ENCODE measurements around the gene LRP3.

LRP3 gene

GRCh38 chr19:33227242-33227650 is 33.1 kb downstream of the LRP3 start:
- no peak for TF ChIP-seq CTCF (conservative IDR thresholded peaks at IDR 0.05; ENCODE audit: low read depth, low read length)
- peak overlapping the region; percentile 28 for H3K4me3 ChIP-seq (ENCODE audit: low read depth, low read length)
- DNase-seq (ENCODE audit: low read depth): peak; percentile 94

GRCh38 chr19:33227870-33228599 is 33.9 kb downstream of the LRP3 start:
- TF ChIP-seq CTCF (conservative IDR thresholded peaks at IDR 0.05; ENCODE audit: low read depth, low read length): no peak
- DNase-seq (ENCODE audit: low read depth): no peak
- H3K4me3 ChIP-seq (ENCODE audit: low read depth, low read length): no peak overlapping the region

- TF ChIP-seq CTCF (conservative IDR thresholded peaks at IDR 0.05; ENCODE audit: low read depth, low read length): no peak
- DNase-seq (ENCODE audit: low read depth): no peak
- H3K4me3 ChIP-seq (ENCODE audit: low read depth, low read length): no peak overlapping the region
Measured at GRCh38 chr19:33229962-33230361, 35.8 kb downstream of the LRP3 start.

GRCh38 chr19:33231511-33231910 is 37.4 kb downstream of the LRP3 start:
- no peak overlapping the region for H3K4me3 ChIP-seq (ENCODE audit: low read depth, low read length)
- DNase-seq (ENCODE audit: low read depth): peak; percentile 60
- TF ChIP-seq CTCF (conservative IDR thresholded peaks at IDR 0.05; ENCODE audit: low read depth, low read length): no peak

GRCh38 chr19:33232656-33233055 is 38.5 kb downstream of the LRP3 start:
- no peak overlapping the region for H3K4me3 ChIP-seq (ENCODE audit: low read depth, low read length)
- DNase-seq (ENCODE audit: low read depth): no peak
- TF ChIP-seq CTCF (conservative IDR thresholded peaks at IDR 0.05; ENCODE audit: low read depth, low read length): no peak

- no peak overlapping the region for H3K4me3 ChIP-seq (ENCODE audit: low read depth, low read length)
- no peak for DNase-seq (ENCODE audit: low read depth)
- no peak for TF ChIP-seq CTCF (conservative IDR thresholded peaks at IDR 0.05; ENCODE audit: low read depth, low read length)
Measured at GRCh38 chr19:33233056-33233873, 39.1 kb downstream of the LRP3 start.

Measured in choroid plexus epithelial cell (primary cell).